Neural progenitor cell (in vitro differentiated cells): ENCODE measurements around the gene CYP3A5.
"Not testable (repeated sequence)": the region's sequence is repeated elsewhere in the genome, so short reads cannot be mapped to it uniquely, and the experiment has no call there.

Experiments
- EZH2 ChIP-seq: fragments of 200-600 bp; sonication (generic); IDR thresholded peaks from 2 replicates; pipeline ENCODE4 v1.6.1; 2017; ENCODE audit warnings: antibody characterized with exemption, mild to moderate bottlenecking, moderate library complexity
- EZH2phosphoT487 ChIP-seq: fragments of 200-600 bp; sonication (generic); IDR thresholded peaks from 2 replicates; pipeline ENCODE4 v1.6.1; 2017; ENCODE audit warnings: antibody characterized with exemption
- TF ChIP-seq, protein P1 (sequence below): fragments of 200-600 bp; sonication (generic); IDR thresholded peaks from 2 replicates; pipeline ENCODE4 v1.5.1; 2017; ENCODE audit warnings: antibody characterized with exemption, mild to moderate bottlenecking

DNA sequence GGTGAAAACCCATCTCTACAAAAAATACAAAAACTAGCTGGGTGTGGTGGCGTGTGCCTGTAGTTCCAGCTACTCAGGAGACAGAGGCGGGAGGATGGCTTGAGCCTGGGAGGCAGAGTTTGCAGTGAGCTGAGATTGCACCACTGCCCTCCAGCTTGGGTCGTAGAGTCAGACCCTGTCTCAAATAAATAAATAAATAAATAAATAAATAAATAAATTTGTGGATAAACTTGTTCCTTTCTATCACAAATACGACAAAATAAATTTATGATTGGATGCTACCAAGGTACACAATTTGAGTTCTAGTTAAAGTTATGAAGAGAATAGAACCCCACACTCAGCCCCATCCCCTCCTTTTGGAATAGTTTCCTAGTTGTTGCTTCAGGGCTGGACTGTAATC lies 26.5 kb downstream of the CYP3A5 start:
- TF ChIP-seq, protein P1, sequence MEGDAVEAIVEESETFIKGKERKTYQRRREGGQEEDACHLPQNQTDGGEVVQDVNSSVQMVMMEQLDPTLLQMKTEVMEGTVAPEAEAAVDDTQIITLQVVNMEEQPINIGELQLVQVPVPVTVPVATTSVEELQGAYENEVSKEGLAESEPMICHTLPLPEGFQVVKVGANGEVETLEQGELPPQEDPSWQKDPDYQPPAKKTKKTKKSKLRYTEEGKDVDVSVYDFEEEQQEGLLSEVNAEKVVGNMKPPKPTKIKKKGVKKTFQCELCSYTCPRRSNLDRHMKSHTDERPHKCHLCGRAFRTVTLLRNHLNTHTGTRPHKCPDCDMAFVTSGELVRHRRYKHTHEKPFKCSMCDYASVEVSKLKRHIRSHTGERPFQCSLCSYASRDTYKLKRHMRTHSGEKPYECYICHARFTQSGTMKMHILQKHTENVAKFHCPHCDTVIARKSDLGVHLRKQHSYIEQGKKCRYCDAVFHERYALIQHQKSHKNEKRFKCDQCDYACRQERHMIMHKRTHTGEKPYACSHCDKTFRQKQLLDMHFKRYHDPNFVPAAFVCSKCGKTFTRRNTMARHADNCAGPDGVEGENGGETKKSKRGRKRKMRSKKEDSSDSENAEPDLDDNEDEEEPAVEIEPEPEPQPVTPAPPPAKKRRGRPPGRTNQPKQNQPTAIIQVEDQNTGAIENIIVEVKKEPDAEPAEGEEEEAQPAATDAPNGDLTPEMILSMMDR = not testable (repeated sequence)
- TF ChIP-seq EZH2, EZH2phosphoT487: not testable (repeated sequence)
